GM19455 (cell line): ENCODE results near the gene SCLY.

Experiments
- ATAC-seq: cut with Tn5 transposase; IDR thresholded peaks from one replicate; pipeline ENCODE4 v1.9.1; 2021; ENCODE audit not compliant: unreplicated experiment

Gene SCLY

GRCh38 chr2:238137885-238138284, 77.1 kb downstream of the SCLY start:
- no peak for ATAC-seq

- ATAC-seq = no peak
Observed at GRCh38 chr2:238138331-238139195, 77.8 kb downstream of the SCLY start, which contains the start of gene KLHL30. Gene KLHL30 (plus strand): TSS chr2:238138668. CDS start chr2:238140755, 2,087 bp downstream.

- ATAC-seq = no peak
Observed at GRCh38 chr2:238139196-238140039, 78.6 kb downstream of the SCLY start.

GRCh38 chr2:238140040-238140439, 79.2 kb downstream of the SCLY start:
- no peak for ATAC-seq

- ATAC-seq = no peak
Observed at GRCh38 chr2:238140721-238141540, 80.1 kb downstream of the SCLY start.

GRCh38 chr2:238141541-238142318, 80.9 kb downstream of the SCLY start:
- ATAC-seq = no peak

GRCh38 chr2:238142382-238143205, 81.8 kb downstream of the SCLY start:
- ATAC-seq = no peak

- ATAC-seq = no peak
Observed at GRCh38 chr2:238143239-238143951, 82.6 kb downstream of the SCLY start.

- ATAC-seq = no peak
Observed at GRCh38 chr2:238144262-238144661, 83.5 kb downstream of the SCLY start.

- ATAC-seq = no peak
Observed at GRCh38 chr2:238145046-238145445, 84.2 kb downstream of the SCLY start.

- no peak for ATAC-seq
Observed at GRCh38 chr2:238145851-238146250, 85.0 kb downstream of the SCLY start.

- ATAC-seq = no peak
Observed at GRCh38 chr2:238146884-238147544, 86.2 kb downstream of the SCLY start.

- no peak for ATAC-seq
Observed at GRCh38 chr2:238148981-238149380, 88.2 kb downstream of the SCLY start.
